Embryonic facial prominence (tissue), 1 donor: ENCODE data around the gene RHNO1.

Source experiments
- DNase-seq: peaks from one replicate; pipeline ENCODE4 v3.0.0-alpha.2; 2016; ENCODE audit errors: extremely low spot score

Gene RHNO1

DNA sequence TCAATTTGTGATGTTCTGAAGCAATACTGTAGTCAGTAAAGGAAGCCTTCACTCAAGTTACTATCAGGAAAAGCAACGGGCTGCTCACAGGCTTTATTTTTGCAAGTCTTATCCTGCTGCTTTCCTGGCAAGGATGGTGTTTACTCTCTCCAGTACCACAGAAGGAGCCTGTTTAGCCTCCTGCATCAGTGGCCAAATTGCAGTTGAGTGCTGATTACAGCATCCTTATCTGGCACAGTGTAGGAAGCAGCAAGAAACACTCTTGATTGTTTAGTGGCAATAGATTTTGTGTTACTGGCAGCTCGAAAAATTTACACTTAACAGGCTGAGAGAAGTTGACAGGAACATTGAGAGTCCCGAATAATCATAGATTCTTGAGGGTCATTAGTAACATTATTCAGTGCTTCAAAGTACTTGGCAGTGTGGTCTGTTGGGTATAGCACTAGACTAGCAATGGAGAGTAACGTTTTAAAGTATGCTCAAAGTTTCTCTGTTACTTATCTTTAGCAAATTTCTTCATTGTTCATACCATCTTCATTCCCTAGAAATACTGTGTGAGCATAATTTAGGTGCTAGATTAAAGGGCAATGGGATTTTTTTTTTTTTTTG lies 25.4 kb downstream of the RHNO1 start:
- DNase-seq, result no peak

DNA sequence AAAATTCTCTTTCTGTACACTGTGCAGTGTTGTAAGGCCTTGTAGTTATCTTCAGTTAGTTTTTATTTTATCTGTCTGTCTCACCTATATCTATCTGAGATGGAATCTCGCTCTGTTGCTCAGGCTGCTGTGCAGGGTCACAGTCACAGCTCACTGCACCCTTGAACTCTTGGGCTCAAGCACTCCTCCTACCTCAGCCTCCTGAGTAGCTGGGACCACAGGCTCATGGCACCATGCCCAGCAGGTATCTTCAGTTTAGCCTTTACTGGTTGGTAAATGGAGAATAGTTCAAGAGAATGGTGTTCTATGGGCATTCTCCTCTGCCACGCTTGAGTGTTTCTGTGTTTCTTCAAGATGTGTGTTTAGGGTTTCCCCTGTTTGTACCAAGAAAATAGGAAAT lies 27.2 kb downstream of the RHNO1 start:
- no peak for DNase-seq

DNA sequence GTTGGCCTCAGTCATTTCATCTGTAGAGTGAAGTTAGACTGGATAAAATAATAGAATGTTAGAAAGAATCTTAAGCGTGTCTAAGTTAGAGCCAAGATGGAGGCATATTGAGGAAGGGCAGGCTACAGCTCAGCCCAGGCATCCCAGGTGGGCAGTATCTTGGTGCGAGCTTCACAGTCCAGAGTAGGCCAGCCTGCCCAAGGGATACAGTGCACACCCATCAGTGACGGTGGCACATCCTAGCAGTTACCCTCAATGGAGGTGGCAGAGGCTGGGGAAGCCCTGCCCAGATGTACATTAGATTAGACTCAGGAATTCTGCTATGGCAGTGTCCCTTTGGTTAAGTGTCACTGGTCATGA lies 35.2 kb downstream of the RHNO1 start:
- DNase-seq, result no peak

DNA sequence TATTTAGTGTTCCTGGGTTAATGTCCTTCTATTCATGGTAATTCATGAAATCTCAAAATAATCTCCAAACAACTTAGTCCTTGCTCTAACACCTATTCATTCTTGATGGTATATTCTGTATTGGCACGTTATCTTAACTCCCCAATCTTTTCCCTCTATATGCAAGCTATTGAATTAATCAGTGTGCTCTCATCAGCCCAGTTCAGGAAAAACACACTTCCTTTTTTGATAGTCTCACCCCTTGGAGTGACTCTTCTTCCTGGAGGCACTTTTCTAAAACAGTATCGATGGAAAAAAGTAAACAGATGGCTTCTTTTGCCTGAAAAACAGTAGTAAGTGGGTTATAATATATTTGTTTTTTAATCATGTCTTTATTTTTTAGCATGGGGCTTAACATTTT lies 42.2 kb downstream of the RHNO1 start:
- no peak for DNase-seq

DNA sequence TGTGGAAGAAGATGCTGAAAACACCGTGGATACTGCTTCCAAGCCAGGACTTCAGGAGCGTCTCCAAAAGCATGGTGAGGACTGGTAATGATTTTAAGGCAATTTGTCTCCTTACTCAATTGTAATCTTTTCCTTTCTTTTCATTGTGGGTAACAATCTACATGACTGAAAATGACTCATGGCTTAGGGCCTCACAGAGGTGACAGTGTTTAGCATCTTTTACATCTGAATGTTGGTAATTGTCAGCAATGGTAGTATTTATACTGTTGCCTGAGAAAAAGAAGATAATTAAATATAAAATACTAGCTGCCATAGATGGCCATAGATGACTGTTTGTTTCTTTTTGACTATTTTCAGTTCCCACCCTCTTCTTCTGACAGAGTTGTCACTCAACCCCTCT lies 45.3 kb downstream of the RHNO1 start:
- DNase-seq, result no peak

DNA sequence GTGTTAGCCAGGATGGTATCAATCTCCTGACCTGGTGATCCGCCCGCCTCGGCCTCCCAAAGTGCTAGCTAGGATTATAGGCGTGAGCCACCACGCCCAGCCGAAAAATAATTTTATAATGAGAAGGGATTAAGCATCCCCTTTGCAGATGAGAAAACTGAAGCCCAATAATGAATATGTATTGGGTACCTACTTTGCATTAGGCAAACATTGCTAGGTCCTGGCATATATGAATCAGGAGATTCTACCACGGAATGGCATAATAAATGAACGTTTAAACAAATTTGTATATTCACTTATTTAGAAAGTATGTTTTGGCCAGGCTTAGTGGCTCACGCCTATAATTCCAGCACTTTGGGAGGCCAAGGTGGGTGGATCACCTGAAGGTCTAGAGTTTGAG lies 46.0 kb downstream of the RHNO1 start:
- no peak for DNase-seq

DNA sequence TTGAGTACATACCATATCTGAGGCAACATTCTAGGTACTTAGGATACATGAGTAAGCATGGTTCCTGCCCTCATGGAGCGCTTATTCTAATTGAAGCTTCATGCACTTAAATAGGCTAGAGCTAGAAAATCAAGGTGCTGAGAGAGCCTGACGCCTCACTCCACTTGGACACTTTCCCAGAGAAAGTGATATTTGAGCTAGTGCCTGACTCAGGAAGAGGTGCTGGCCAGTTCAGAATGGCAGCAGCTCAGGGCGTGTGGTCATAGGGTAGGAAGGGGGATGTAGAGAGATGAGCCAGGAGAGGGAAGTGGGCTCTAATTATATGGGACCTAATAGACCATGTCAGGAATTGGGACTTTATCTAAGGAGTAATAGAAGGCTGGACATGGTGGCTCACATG lies 47.0 kb downstream of the RHNO1 start:
- no peak for DNase-seq

DNA sequence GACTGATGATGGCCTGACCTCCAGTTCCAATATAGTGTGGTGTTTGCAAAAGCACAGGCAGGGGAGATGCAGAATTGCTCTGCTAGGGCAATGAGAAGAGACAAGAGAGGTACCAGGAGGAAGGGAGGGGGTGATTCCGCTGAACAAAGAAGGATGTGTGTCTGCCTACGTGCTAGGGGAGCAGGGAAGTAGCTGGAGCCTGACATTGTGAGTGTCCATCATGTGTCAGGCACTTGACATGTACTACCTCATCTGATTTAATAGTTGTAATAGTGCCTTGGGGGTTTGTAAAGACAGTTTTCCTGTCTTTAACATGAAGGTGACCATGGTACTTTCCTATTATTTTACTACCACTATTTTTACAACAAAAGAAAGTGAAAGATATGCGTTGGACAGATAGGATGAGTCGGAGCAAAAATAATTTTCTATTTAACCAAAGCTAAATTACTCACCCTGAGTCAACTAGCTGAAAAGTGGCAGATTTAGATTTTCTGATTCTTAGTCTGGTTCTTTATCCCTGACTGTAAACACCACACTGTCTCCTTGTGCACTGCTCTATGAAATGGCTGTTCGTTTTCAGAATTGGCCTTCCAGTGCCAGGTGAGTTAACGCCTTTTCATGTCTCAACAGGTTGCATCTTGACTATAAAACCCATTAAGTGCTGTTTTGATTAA lies 48.4 kb downstream of the RHNO1 start:
- no peak for DNase-seq

DNA sequence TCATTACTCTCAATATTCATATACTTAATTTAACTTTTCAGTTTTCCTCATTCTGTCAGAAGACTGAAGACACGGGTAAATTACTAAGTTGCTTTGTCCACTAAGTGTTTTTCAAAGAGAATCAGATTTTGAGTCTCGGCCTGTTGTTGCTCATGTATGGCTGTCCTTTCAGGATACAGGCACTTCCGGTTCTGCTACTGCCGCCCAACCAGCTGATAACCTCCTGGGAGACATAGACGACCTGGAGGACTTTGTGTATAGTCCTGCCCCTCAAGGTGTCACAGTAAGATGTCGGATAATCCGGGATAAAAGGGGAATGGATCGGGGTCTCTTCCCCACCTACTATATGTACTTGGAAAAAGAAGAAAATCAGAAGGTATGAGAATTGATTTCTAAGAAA lies 53.8 kb downstream of the RHNO1 start:
- no peak for DNase-seq

DNA sequence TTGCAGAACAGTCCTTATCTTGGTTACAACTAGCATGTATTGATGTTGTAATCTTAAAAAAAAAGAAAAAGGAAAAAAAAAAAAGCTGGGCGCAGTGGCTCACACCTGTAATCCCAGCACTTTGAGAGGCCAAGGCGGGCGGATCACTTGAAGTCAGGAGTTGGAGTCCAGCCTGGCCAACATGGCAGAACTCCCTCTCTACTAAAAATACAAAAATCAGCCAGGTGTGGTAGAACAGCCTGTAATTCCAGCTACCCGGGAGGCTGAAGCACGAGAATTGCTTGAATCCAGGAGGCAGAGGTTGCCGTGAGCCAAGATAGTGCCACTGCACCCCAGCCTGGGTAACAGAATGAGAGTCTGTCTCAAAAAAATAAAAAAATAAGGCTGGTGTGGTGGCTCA lies 56.6 kb downstream of the RHNO1 start:
- DNase-seq, result no peak

DNA sequence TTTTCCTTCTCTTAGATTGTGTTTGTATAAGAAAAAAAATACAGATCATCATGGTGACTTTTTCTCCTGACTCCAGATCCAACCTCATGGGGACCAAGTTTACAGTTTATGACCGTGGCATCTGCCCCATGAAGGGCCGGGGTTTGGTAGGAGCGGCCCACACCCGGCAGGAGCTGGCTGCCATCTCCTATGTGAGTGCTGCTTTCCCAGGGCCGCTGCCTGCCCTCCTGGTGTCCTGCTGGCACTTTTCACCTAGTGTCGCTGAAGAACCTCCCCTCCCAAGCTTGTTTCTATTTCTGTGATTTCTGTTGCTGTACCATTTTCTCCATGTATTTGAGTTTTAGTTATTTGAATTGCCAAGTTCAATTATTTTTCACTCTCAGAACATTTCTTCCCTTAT lies 57.3 kb downstream of the RHNO1 start:
- DNase-seq, result no peak

DNA sequence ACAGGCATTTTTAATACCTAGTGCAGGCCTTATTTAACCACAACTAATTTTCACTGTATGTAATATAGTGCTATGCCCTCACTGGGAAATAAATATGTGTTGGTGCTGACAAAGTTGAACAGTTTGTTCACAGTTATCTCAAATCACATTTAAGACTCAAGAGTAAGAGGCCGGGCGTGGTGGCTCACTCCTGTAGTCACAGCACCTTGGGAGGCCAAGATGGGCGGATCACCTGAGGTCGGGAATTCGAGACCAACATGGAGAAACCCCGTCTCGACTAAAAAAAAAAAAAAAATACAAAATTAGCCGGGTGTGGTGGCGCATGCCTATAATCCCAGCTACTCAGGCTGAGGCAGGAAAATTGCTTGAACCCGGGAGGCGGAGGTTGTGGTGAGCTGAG lies 59.3 kb downstream of the RHNO1 start:
- DNase-seq, result no peak

DNA sequence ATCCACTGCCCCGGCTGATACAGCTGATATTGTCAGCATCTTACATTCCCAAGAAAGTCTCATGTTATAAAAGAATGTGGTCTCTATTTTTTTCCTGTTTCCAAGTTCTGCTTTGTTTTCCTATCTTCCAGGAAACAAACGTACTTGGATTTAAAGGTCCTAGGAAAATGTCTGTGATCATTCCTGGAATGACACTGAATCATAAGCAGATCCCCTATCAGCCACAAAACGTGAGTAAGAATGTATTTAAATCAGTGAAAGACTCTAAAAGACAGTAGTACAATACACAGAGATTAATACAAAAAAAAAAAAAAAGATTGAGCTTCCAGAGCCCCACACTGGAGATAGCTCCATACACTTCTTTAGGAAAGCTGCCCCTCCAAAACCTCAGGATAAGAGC lies 60.5 kb downstream of the RHNO1 start:
- no peak for DNase-seq
